ENCODE results near the gene CAPRIN1.

DNA sequence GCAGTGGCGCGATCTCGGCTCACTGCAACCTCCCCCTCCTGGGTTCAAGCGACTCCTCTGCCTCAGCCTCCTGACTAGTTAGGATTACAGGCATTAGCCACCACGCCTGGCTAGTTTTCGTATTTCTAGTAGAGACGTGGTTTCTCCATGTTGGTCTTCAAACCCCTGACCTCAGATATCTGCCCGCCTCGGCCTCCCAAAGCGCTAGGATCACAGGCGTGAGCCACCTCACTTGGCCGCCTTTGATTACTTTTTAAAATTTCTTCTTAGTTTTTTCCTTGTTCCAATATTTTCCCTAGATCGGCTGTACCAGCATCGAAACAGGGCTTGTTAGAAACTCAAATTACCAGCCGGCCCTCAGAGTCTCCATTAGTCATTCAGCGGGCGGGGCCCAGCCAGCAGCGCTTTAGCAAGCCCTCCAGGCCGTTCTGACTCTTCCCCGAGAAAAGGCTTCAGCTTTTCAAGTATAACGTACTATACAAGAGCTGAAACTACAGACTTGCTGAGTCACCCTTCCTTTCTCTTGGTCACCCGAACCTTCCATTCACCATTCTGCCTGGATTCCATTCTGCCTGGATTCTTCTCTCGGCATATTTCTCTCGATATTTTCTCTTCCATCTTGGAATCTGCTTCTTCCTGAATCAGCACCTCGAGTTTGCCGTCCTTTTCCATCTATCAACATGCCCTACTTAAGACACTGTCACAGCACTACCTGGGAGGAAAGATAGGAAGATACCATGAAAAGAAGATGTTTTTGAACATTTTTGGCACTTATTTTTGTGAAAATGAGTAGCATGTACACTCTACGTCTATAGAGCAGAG, 6.7 kb upstream of the CAPRIN1 start:
- TF ChIP-seq, protein P1, sequence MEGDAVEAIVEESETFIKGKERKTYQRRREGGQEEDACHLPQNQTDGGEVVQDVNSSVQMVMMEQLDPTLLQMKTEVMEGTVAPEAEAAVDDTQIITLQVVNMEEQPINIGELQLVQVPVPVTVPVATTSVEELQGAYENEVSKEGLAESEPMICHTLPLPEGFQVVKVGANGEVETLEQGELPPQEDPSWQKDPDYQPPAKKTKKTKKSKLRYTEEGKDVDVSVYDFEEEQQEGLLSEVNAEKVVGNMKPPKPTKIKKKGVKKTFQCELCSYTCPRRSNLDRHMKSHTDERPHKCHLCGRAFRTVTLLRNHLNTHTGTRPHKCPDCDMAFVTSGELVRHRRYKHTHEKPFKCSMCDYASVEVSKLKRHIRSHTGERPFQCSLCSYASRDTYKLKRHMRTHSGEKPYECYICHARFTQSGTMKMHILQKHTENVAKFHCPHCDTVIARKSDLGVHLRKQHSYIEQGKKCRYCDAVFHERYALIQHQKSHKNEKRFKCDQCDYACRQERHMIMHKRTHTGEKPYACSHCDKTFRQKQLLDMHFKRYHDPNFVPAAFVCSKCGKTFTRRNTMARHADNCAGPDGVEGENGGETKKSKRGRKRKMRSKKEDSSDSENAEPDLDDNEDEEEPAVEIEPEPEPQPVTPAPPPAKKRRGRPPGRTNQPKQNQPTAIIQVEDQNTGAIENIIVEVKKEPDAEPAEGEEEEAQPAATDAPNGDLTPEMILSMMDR (conservative IDR thresholded peaks at IDR 0.05; ENCODE audit: low read depth, low read length) = no peak
- TF ChIP-seq EZH2phosphoT487 (IDR thresholded peaks at IDR 0.05; ENCODE audit: borderline replicate concordance, low read length) = no peak
